Measurements from ENCODE around the gene SPRR1A. TPM values are rescaled to one million over a fixed set of nuclear protein-coding genes. Genes with fewer than 3 reads are reported as not detected.

SPRR1A gene
- total RNA-seq, 4 donors from 2014 or later = not detected

- intact Hi-C loops (cut with DNase I; ENCODE audit: low total_unique reads) (no loop called here), in situ Hi-C loops (cut with MboI; ENCODE audit: low sequenced_read_pairs in 4 of 4) (no loop called here)
- no peak for ATAC-seq
- no peaks in the 10 kb centered on the region for H3K4me1 ChIP-seq
- H3K9me3 ChIP-seq = no peaks in the 10 kb centered on the region
- no peak overlapping the region for H3K4me3 ChIP-seq
- DNase-seq = no peak
- no peak overlapping the region for H3K27ac ChIP-seq
- TF ChIP-seq POLR2A (IDR thresholded peaks at IDR 0.05) = no peak
- no peak for TF ChIP-seq CTCF (IDR thresholded peaks at IDR 0.05 in 4 of 5, conservative IDR thresholded peaks at IDR 0.05 in 1 of 5)
- H3K27me3 ChIP-seq = no peaks in the 10 kb centered on the region
- no peaks in the 10 kb centered on the region for H3K36me3 ChIP-seq
These were observed 20.9 kb upstream of the SPRR1A start for GRCh38 chr1:152962876-152963415.

DNA sequence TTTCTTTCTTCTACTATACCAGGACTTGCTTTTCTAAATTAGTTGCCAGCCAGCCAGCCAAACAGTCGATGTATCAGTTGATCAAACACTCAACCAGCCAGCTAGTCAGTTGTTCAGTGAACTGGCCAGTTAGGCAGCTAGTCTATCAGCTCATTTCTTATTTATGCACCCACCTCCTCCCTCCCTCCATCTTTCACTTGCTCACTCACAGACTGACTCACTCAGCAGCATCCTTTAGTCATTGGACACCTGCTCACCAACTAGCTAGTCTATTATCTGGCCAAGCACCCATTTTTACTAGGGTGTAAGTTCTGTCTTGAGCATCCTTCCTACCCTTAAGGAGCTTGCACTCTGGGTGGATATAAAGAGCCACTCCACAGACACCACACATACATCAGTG is 19.3 kb upstream of the SPRR1A start:
- DNase-seq (no peak), ATAC-seq (no peak)
- Histone ChIP-seq H3K9me3 (no peaks in the 10 kb centered on the region), H3K27ac (no peak overlapping the region), H3K27me3 (no peaks in the 10 kb centered on the region), H3K36me3 (no peaks in the 10 kb centered on the region), H3K4me1 (no peaks in the 10 kb centered on the region), H3K4me3 (no peak overlapping the region)
- in situ Hi-C loops (cut with MboI; ENCODE audit: low sequenced_read_pairs in 4 of 4) (no loop called here), intact Hi-C loops (cut with DNase I; ENCODE audit: low total_unique reads) (no loop called here)
- TF ChIP-seq CTCF (IDR thresholded peaks at IDR 0.05 in 4 of 5, conservative IDR thresholded peaks at IDR 0.05 in 1 of 5) = no peak
- TF ChIP-seq POLR2A (IDR thresholded peaks at IDR 0.05) = no peak

DNA sequence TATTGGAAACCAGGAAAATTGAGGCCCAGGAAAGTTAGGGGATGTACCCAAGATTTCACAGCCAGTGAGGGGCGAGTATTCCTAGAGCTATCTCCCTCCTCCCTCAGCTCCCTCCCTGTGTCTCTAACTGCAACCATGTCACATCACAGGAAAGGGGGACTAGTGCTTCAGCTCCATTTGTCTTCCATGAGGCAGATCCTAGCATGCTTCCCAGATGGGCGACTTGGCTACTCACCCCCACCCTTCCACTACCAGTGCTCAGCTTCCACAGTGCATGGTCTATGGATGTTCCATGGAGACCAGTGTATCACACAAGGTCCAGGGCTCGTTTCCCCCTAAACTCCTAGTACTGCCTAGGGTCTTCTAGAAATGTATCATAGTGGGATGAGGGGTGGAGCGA is 18.0 kb upstream of the SPRR1A start:
- intact Hi-C loops (cut with DNase I; ENCODE audit: low total_unique reads) (no loop called here), in situ Hi-C loops (cut with MboI; ENCODE audit: low sequenced_read_pairs in 4 of 4) (no loop called here)
- ATAC-seq = no peak
- Histone ChIP-seq H3K27ac (no peak overlapping the region), H3K27me3 (no peaks in the 10 kb centered on the region), H3K36me3 (no peaks in the 10 kb centered on the region), H3K4me1 (no peaks in the 10 kb centered on the region), H3K9me3 (no peaks in the 10 kb centered on the region), H3K4me3 (no peak overlapping the region)
- TF ChIP-seq POLR2A (IDR thresholded peaks at IDR 0.05) (no peak), CTCF (IDR thresholded peaks at IDR 0.05 in 4 of 5, conservative IDR thresholded peaks at IDR 0.05 in 1 of 5) (no peak)
- DNase-seq = no peak

DNA sequence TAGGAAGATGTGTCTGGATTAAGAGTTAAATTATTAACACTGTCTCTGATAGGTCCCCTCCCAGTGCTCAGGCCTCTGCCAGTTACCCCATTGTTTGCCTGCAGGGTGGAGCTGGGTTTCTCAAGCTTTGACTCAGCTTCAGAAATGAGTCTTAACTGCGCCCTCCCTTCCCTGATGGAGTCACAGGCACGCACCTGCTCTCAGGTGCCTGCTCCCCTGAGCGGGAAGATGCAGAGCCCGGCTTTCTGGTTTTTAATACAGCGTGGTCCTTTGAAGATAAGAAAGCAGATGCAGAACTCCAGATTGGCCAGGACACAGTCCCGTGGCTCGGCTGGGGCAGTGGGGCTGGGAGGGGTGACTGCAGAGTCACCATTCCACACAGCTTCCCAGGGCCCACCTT is 16.7 kb upstream of the SPRR1A start:
- Histone ChIP-seq H3K36me3 (no peaks in the 10 kb centered on the region), H3K27me3 (no peaks in the 10 kb centered on the region), H3K27ac (no peak overlapping the region), H3K4me3 (no peak overlapping the region), H3K9me3 (no peaks in the 10 kb centered on the region), H3K4me1 (no peaks in the 10 kb centered on the region)
- intact Hi-C loops (cut with DNase I; ENCODE audit: low total_unique reads) = no loop called here
- no peak for ATAC-seq
- in situ Hi-C loops (cut with MboI; ENCODE audit: low sequenced_read_pairs in 4 of 4) = no loop called here
- no peak for DNase-seq
- no peak for TF ChIP-seq POLR2A (IDR thresholded peaks at IDR 0.05)
- no peak for TF ChIP-seq CTCF (IDR thresholded peaks at IDR 0.05 in 4 of 5, conservative IDR thresholded peaks at IDR 0.05 in 1 of 5)

- ATAC-seq (no peak), DNase-seq (no peak)
- Histone ChIP-seq H3K36me3 (no peaks in the 10 kb centered on the region), H3K27ac (no peak overlapping the region), H3K4me3 (no peak overlapping the region), H3K4me1 (no peaks in the 10 kb centered on the region), H3K27me3 (no peaks in the 10 kb centered on the region), H3K9me3 (no peaks in the 10 kb centered on the region)
- in situ Hi-C loops (cut with MboI; ENCODE audit: low sequenced_read_pairs in 4 of 4) (no loop called here), intact Hi-C loops (cut with DNase I; ENCODE audit: low total_unique reads) (no loop called here)
- TF ChIP-seq CTCF (IDR thresholded peaks at IDR 0.05 in 4 of 5, conservative IDR thresholded peaks at IDR 0.05 in 1 of 5) (no peak), POLR2A (IDR thresholded peaks at IDR 0.05) (no peak)
These were observed 15.6 kb upstream of the SPRR1A start for GRCh38 chr1:152968248-152968647.
